Measurements from ENCODE around the gene SH3BGR.

DNA sequence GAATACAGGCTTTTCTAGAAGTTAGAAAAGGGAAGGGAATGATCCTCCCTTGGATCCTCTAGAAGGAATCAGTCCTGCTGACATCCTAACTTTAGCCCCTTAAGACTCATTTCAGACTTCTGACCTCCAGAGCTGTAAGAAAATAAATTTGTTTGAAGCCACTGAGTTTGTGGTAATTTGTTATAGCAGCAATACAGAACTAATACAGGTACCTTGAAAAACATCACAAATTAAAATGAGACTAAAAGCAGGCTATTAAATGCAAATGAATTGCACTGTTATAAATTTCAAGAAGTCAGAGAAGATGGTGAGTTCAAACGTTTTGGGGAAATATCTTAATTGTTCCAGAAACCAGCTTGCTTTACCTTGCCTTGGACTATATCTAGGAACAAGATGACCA lies 12.5 kb upstream of the SH3BGR start:
- TF ChIP-seq, protein P1, sequence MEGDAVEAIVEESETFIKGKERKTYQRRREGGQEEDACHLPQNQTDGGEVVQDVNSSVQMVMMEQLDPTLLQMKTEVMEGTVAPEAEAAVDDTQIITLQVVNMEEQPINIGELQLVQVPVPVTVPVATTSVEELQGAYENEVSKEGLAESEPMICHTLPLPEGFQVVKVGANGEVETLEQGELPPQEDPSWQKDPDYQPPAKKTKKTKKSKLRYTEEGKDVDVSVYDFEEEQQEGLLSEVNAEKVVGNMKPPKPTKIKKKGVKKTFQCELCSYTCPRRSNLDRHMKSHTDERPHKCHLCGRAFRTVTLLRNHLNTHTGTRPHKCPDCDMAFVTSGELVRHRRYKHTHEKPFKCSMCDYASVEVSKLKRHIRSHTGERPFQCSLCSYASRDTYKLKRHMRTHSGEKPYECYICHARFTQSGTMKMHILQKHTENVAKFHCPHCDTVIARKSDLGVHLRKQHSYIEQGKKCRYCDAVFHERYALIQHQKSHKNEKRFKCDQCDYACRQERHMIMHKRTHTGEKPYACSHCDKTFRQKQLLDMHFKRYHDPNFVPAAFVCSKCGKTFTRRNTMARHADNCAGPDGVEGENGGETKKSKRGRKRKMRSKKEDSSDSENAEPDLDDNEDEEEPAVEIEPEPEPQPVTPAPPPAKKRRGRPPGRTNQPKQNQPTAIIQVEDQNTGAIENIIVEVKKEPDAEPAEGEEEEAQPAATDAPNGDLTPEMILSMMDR (IDR thresholded peaks at IDR 0.05): no peak
- no peak for TF ChIP-seq EP300 (IDR thresholded peaks at IDR 0.05)
- TF ChIP-seq POLR2A (IDR thresholded peaks at IDR 0.05): no peak

Data from sigmoid colon (tissue), 4 donors.